ENCODE results near the gene ANO4.

The ANO4 gene

GRCh38 chr12:101021442-101021841, 226.9 kb downstream of the ANO4 start:
- no peak overlapping the region for H3K4me3 ChIP-seq (replicated peaks; ENCODE audit: insufficient read depth, low read length)
- no peak for DNase-seq (ENCODE audit: low read depth in 1 of 2, low spot score in 1 of 2)
- no peaks in the 10 kb centered on the region for H3K27me3 ChIP-seq (ENCODE audit: insufficient read depth, poor library complexity, severe bottlenecking)
- no peak overlapping the region for H3K27ac ChIP-seq (replicated peaks)
- TF ChIP-seq POLR2AphosphoS5 (IDR thresholded peaks at IDR 0.05; ENCODE audit: low read depth) (no peak), REST (IDR thresholded peaks at IDR 0.05; ENCODE audit: insufficient replicate concordance, low read depth) (no peak), CTCF (IDR thresholded peaks at IDR 0.05; ENCODE audit: insufficient read depth, low read length) (no peak), SPI1 (IDR thresholded peaks at IDR 0.05; ENCODE audit: borderline replicate concordance, low read depth) (no peak), GABPA (IDR thresholded peaks at IDR 0.05; ENCODE audit: low read depth) (no peak)

GRCh38 chr12:101021911-101022388, 227.4 kb downstream of the ANO4 start:
- TF ChIP-seq GABPA (IDR thresholded peaks at IDR 0.05; ENCODE audit: low read depth) = no peak
- no peak for TF ChIP-seq SPI1 (IDR thresholded peaks at IDR 0.05; ENCODE audit: borderline replicate concordance, low read depth)
- no peak for TF ChIP-seq CTCF (IDR thresholded peaks at IDR 0.05; ENCODE audit: insufficient read depth, low read length)
- TF ChIP-seq POLR2AphosphoS5 (IDR thresholded peaks at IDR 0.05; ENCODE audit: low read depth) = no peak
- no peak for TF ChIP-seq REST (IDR thresholded peaks at IDR 0.05; ENCODE audit: insufficient replicate concordance, low read depth)
- no peaks in the 10 kb centered on the region for H3K27me3 ChIP-seq (ENCODE audit: insufficient read depth, poor library complexity, severe bottlenecking)
- H3K4me3 ChIP-seq (replicated peaks; ENCODE audit: insufficient read depth, low read length) = no peak overlapping the region
- H3K27ac ChIP-seq (replicated peaks) = no peak overlapping the region
- peak in 1 of 2 experiments; percentile 4 for DNase-seq (ENCODE audit: low read depth in 1 of 2, low spot score in 1 of 2)

GRCh38 chr12:101027200-101027599, 232.6 kb downstream of the ANO4 start:
- TF ChIP-seq CTCF (IDR thresholded peaks at IDR 0.05; ENCODE audit: insufficient read depth, low read length) = no peak
- no peak for TF ChIP-seq REST (IDR thresholded peaks at IDR 0.05; ENCODE audit: insufficient replicate concordance, low read depth)
- no peak for TF ChIP-seq POLR2AphosphoS5 (IDR thresholded peaks at IDR 0.05; ENCODE audit: low read depth)
- no peak for TF ChIP-seq SPI1 (IDR thresholded peaks at IDR 0.05; ENCODE audit: borderline replicate concordance, low read depth)
- TF ChIP-seq GABPA (IDR thresholded peaks at IDR 0.05; ENCODE audit: low read depth) = no peak
- H3K27ac ChIP-seq (replicated peaks) = no peak overlapping the region
- H3K4me3 ChIP-seq (replicated peaks; ENCODE audit: insufficient read depth, low read length) = no peak overlapping the region
- H3K27me3 ChIP-seq (ENCODE audit: insufficient read depth, poor library complexity, severe bottlenecking) = no peaks in the 10 kb centered on the region
- no peak for DNase-seq (ENCODE audit: low read depth in 1 of 2, low spot score in 1 of 2)

All from HL-60 (cell line).